Endothelial cell (in vitro differentiated cells): ENCODE data around the gene WDR5. TPM values are rescaled to one million over a fixed set of nuclear protein-coding genes. Genes with fewer than 3 reads are reported as not detected.

ENCODE experiments used
- DNase-seq: peaks from one replicate; pipeline ENCODE4 v3.0.0; 2021; ENCODE audit warnings: low spot score
- H3K27ac Mint-ChIP-seq: one replicate; pipeline ENCODE4 v1.8.0; 2021; ENCODE audit warnings: mixed read lengths, inconsistent platforms; ENCODE audit not compliant: unreplicated experiment
- H3K27me3 Mint-ChIP-seq: one replicate; pipeline ENCODE4 v1.8.0; 2021; ENCODE audit warnings: mild to moderate bottlenecking, moderate library complexity, mixed read lengths, inconsistent platforms; ENCODE audit not compliant: unreplicated experiment
- H3K36me3 Mint-ChIP-seq: one replicate; pipeline ENCODE4 v1.8.0; 2021; ENCODE audit warnings: mild to moderate bottlenecking, low read depth, mixed read lengths, inconsistent platforms; ENCODE audit not compliant: unreplicated experiment
- H3K4me1 Mint-ChIP-seq: one replicate; pipeline ENCODE4 v1.8.0; 2021; ENCODE audit warnings: mild to moderate bottlenecking, mixed read lengths, inconsistent platforms; ENCODE audit not compliant: unreplicated experiment
- H3K4me3 Mint-ChIP-seq: one replicate; pipeline ENCODE4 v1.8.0; 2021; ENCODE audit warnings: mild to moderate bottlenecking, mixed read lengths, inconsistent platforms; ENCODE audit not compliant: unreplicated experiment
- H3K9me3 Mint-ChIP-seq: one replicate; pipeline ENCODE4 v1.8.0; 2021; ENCODE audit warnings: mixed read lengths, inconsistent platforms; ENCODE audit not compliant: unreplicated experiment
- CTCF ChIP-seq: fragments of 200-600 bp; sonication (generic); IDR thresholded peaks from one replicate; pipeline ENCODE4 v1.5.0; 2021; ENCODE audit warnings: antibody characterized with exemption; ENCODE audit not compliant: unreplicated experiment
- total RNA-seq: library from RNA; stranded (reverse); fragmentation: NEBNext Ultra II Directional; extraction: Animal tissue kit (Norgen Biotek cat#: 25700); gene quantifications from one replicate; pipeline ENCODE4 v1.2.1, GENCODE V29; 2021; ENCODE audit not compliant: unreplicated experiment

Gene WDR5
- total RNA-seq, 1 donor from 2014 or later = 26.5 TPM

GRCh38 chr9:134181648-134182034, 45.8 kb downstream of the WDR5 start:
- Mint-ChIP-seq H3K4me3 (no peak overlapping the region), H3K27me3 (peaks cover 7% of the 10 kb centered on the region), H3K9me3 (no peaks in the 10 kb centered on the region), H3K4me1 (peaks cover 14% of the 10 kb centered on the region), H3K36me3 (peaks cover 8% of the 10 kb centered on the region), H3K27ac (no peak overlapping the region)
- no peak for TF ChIP-seq CTCF
- no peak for DNase-seq

- H3K9me3 Mint-ChIP-seq = no peaks in the 10 kb centered on the region
- H3K27ac Mint-ChIP-seq = peak overlapping the region; percentile 14
- peaks cover 14% of the 10 kb centered on the region for H3K4me1 Mint-ChIP-seq
- no peak for DNase-seq
- H3K4me3 Mint-ChIP-seq = peak overlapping the region; percentile 20
- H3K27me3 Mint-ChIP-seq = peaks cover 7% of the 10 kb centered on the region
- TF ChIP-seq CTCF = no peak
- peaks cover 8% of the 10 kb centered on the region for H3K36me3 Mint-ChIP-seq
Measured at GRCh38 chr9:134182554-134183085, 46.7 kb downstream of the WDR5 start.

GRCh38 chr9:134185536-134186011, 49.7 kb downstream of the WDR5 start:
- peaks cover 13% of the 10 kb centered on the region for H3K4me1 Mint-ChIP-seq
- peaks cover 10% of the 10 kb centered on the region for H3K27me3 Mint-ChIP-seq
- no peak for DNase-seq
- H3K4me3 Mint-ChIP-seq = no peak overlapping the region
- H3K36me3 Mint-ChIP-seq = peaks cover 8% of the 10 kb centered on the region
- H3K9me3 Mint-ChIP-seq = no peaks in the 10 kb centered on the region
- no peak for TF ChIP-seq CTCF
- H3K27ac Mint-ChIP-seq = no peak overlapping the region

GRCh38 chr9:134186471-134187109, 50.7 kb downstream of the WDR5 start:
- Mint-ChIP-seq H3K36me3 (peaks cover 8% of the 10 kb centered on the region), H3K27ac (no peak overlapping the region), H3K4me1 (peaks cover 13% of the 10 kb centered on the region), H3K9me3 (no peaks in the 10 kb centered on the region), H3K4me3 (no peak overlapping the region), H3K27me3 (peaks cover 10% of the 10 kb centered on the region)
- no peak for DNase-seq
- TF ChIP-seq CTCF = no peak

GRCh38 chr9:134187110-134187531, 51.2 kb downstream of the WDR5 start:
- Mint-ChIP-seq H3K27me3 (peaks cover 14% of the 10 kb centered on the region), H3K4me3 (no peak overlapping the region), H3K36me3 (peaks cover 12% of the 10 kb centered on the region), H3K27ac (no peak overlapping the region), H3K9me3 (no peaks in the 10 kb centered on the region), H3K4me1 (peaks cover 13% of the 10 kb centered on the region)
- DNase-seq = no peak
- no peak for TF ChIP-seq CTCF
